ENCODE results near the gene ZYX. TPM values are rescaled to one million over a fixed set of nuclear protein-coding genes. Genes with fewer than 3 reads are reported as not detected.
A peak's percentile ranks its signal among the peaks of the same experiment; 100 is the strongest.
"Not testable (repeated sequence)": the region's sequence is repeated elsewhere in the genome, so short reads cannot be mapped to it uniquely, and the experiment has no call there.

The ZYX gene
- total RNA-seq, 1 experiment from 2014 or later, result 97.1 TPM

- peak; percentile 82 for DNase-seq
Observed at GRCh38 chr7:143387156-143387975, 6.2 kb downstream of the ZYX start.

GRCh38 chr7:143388051-143388450 is 6.9 kb downstream of the ZYX start:
- no peak overlapping the region for H3K4me3 ChIP-seq (ENCODE audit: insufficient read depth, low read depth, low read length)

More at GRCh38 chr7:143387156-143387975, 6.2 kb downstream of the ZYX start:
- Histone ChIP-seq H3K27me3 (ENCODE audit: control insufficient read depth, insufficient read depth, low read length) (no peaks in the 10 kb centered on the region), H3K4me3 (ENCODE audit: insufficient read depth, low read depth, low read length) (no peak overlapping the region), H3K36me3 (replicated peaks; ENCODE audit: control insufficient read depth, insufficient read depth, low read length) (peaks cover 63% of the 10 kb centered on the region)

DNA sequence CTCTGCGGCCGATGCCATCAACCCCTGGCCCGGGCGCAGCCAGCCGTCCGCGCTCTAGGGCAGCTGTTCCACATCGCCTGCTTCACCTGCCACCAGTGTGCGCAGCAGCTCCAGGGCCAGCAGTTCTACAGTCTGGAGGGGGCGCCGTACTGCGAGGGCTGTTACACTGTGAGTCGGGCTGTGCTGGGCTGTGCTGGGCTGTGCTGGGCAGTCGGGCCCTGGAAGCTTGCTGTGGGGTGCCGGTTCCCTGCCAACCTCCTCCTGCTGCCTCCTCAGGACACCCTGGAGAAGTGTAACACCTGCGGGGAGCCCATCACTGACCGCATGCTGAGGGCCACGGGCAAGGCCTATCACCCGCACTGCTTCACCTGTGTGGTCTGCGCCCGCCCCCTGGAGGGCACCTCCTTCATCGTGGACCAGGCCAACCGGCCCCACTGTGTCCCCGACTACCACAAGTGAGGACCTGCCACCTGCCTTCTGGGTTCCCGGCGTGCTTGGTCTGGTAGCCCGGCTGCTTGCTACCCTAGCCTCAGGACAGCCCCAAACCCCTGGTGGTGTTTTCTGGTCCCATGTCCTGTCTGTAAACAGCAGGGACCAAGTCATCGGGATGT is 7.5 kb downstream of the ZYX start:
- peaks cover 59% of the 10 kb centered on the region for H3K36me3 ChIP-seq (replicated peaks; ENCODE audit: control insufficient read depth, insufficient read depth, low read length)
- DNase-seq, result peak; percentile 79
- H3K27me3 ChIP-seq (ENCODE audit: control insufficient read depth, insufficient read depth, low read length), result no peaks in the 10 kb centered on the region
- no peak overlapping the region for H3K4me3 ChIP-seq (ENCODE audit: insufficient read depth, low read depth, low read length)

More at GRCh38 chr7:143388051-143388450, 6.9 kb downstream of the ZYX start:
- peaks cover 60% of the 10 kb centered on the region for H3K36me3 ChIP-seq (replicated peaks; ENCODE audit: control insufficient read depth, insufficient read depth, low read length)
- DNase-seq, result peak; percentile 65
- no peaks in the 10 kb centered on the region for H3K27me3 ChIP-seq (ENCODE audit: control insufficient read depth, insufficient read depth, low read length)

GRCh38 chr7:143389316-143390103 is 8.4 kb downstream of the ZYX start:
- DNase-seq, result peak; percentile 66
- Histone ChIP-seq H3K36me3 (replicated peaks; ENCODE audit: control insufficient read depth, insufficient read depth, low read length) (peaks cover 60% of the 10 kb centered on the region), H3K27me3 (ENCODE audit: control insufficient read depth, insufficient read depth, low read length) (no peaks in the 10 kb centered on the region)

GRCh38 chr7:143390104-143390772 is 9.1 kb downstream of the ZYX start:
- peak; percentile 51 for DNase-seq
- H3K4me3 ChIP-seq (ENCODE audit: insufficient read depth, low read depth, low read length), result no peak overlapping the region
- H3K36me3 ChIP-seq (replicated peaks; ENCODE audit: control insufficient read depth, insufficient read depth, low read length), result peaks cover 60% of the 10 kb centered on the region
- no peaks in the 10 kb centered on the region for H3K27me3 ChIP-seq (ENCODE audit: control insufficient read depth, insufficient read depth, low read length)

More at GRCh38 chr7:143389316-143390103, 8.4 kb downstream of the ZYX start:
- H3K4me3 ChIP-seq (ENCODE audit: insufficient read depth, low read depth, low read length), result no peak overlapping the region

DNA sequence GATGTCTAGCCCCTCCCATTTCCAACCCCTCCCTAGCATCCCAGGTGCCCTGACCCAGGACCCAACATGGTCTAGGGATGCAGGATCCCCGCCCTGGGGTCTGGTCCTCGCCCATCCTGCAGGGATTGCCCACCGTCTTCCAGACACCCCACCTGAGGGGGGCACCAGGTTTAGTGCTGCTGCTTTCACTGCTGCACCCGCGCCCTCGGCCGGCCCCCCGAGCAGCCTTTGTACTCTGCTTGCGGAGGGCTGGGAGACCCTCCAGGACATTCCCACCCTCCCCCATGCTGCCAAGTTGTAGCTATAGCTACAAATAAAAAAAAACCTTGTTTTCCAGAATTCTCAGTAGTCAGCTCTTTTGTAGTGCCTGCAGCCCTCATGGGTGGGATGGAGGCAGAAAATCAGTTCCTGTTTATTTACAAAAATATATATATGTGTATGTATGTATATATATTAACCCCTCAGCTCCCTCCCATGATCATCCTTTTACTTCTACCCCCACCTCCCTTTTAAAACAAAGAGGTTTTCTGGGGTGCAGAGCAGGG is 9.7 kb downstream of the ZYX start:
- DNase-seq, result peak; percentile 68
- Histone ChIP-seq H3K36me3 (replicated peaks; ENCODE audit: control insufficient read depth, insufficient read depth, low read length) (peaks cover 64% of the 10 kb centered on the region), H3K27me3 (ENCODE audit: control insufficient read depth, insufficient read depth, low read length) (no peaks in the 10 kb centered on the region), H3K4me3 (ENCODE audit: insufficient read depth, low read depth, low read length) (no peak overlapping the region)

DNA sequence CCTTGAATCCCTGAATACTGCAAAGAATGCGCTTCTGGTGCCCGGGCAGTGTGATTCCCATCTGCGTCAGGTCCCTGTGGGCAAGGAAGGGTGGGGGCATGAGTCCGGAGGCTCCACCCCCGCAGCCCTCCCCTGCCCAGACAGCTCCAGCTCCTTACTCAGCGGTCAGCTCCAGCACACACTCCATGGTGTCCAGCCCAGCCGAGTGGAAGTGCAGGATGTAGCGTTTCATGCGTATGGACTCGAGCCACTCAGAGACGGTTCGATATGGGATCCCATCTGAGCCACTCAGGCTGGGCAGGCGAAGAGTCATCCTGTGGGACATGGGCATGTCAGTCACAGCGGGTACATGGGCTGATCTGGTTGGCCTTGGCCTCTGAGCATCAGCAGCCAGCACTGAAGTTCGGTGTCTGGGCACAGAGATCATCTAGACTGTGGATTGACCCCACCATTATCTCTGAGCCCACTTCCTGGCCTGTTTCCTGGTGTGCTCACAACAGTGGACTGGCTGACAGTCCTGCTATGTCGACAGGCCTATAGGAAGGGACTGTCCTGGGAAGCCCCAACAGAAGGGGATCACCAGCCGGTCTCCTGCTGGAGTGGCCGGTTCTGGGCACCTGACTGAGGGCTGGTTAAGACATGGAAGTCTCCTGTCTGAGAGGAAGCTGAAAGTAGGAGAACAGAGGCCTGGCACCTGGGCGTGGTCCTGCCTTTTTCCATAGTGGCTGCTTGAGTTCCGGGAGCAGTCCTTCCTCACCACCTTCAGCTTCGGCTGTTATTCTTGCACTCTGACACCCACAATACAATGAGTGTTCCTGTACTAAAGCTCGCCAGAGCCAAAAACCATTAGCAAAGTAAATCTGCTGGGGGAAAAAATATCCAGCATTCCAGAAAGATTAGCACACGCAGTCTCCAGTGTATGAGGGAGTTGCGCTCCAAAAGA is 10.6 kb downstream of the ZYX start:
- H3K27me3 ChIP-seq (ENCODE audit: control insufficient read depth, insufficient read depth, low read length), result no peaks in the 10 kb centered on the region
- DNase-seq, result peak; percentile 58
- H3K36me3 ChIP-seq (replicated peaks; ENCODE audit: control insufficient read depth, insufficient read depth, low read length), result peaks cover 68% of the 10 kb centered on the region
- H3K4me3 ChIP-seq (ENCODE audit: insufficient read depth, low read depth, low read length), result no peak overlapping the region

- peaks cover 70% of the 10 kb centered on the region for H3K36me3 ChIP-seq (replicated peaks; ENCODE audit: control insufficient read depth, insufficient read depth, low read length)
- H3K27me3 ChIP-seq (ENCODE audit: control insufficient read depth, insufficient read depth, low read length); DNase-seq; H3K4me3 ChIP-seq (ENCODE audit: insufficient read depth, low read depth, low read length): not testable (repeated sequence)
Observed at GRCh38 chr7:143392427-143392826, 11.3 kb downstream of the ZYX start.

DNA sequence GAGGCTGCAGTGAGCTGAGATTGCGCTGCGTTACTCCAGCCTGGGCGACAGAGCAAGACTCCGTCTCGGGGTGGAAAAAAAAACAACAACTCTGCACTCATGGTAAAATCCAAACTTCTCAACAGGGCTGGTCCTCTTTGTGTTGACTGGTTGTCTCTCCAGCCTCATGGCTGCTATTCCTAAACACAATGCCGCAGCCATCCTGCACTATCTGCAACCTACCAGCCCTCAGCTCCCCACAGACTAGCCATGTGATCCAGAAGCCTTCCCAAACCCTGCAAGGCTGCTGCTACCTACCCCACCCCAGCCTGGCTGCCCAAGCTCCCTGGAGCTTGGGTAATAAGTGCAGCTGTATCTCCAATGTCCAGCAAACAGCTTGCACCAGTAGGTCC is 11.7 kb downstream of the ZYX start:
- peak; percentile 42 for DNase-seq
- peaks cover 71% of the 10 kb centered on the region for H3K36me3 ChIP-seq (replicated peaks; ENCODE audit: control insufficient read depth, insufficient read depth, low read length)
- H3K4me3 ChIP-seq (ENCODE audit: insufficient read depth, low read depth, low read length), result no peak overlapping the region
- no peaks in the 10 kb centered on the region for H3K27me3 ChIP-seq (ENCODE audit: control insufficient read depth, insufficient read depth, low read length)

GRCh38 chr7:143393267-143394041 is 12.3 kb downstream of the ZYX start:
- Histone ChIP-seq H3K36me3 (replicated peaks; ENCODE audit: control insufficient read depth, insufficient read depth, low read length) (peaks cover 70% of the 10 kb centered on the region), H3K27me3 (ENCODE audit: control insufficient read depth, insufficient read depth, low read length) (no peaks in the 10 kb centered on the region), H3K4me3 (ENCODE audit: insufficient read depth, low read depth, low read length) (no peak overlapping the region)
- DNase-seq, result peak; percentile 15

GRCh38 chr7:143394068-143394467 is 12.9 kb downstream of the ZYX start:
- H3K36me3 ChIP-seq (replicated peaks; ENCODE audit: control insufficient read depth, insufficient read depth, low read length), result peaks cover 72% of the 10 kb centered on the region
- H3K4me3 ChIP-seq (ENCODE audit: insufficient read depth, low read depth, low read length), result no peak overlapping the region
- no peaks in the 10 kb centered on the region for H3K27me3 ChIP-seq (ENCODE audit: control insufficient read depth, insufficient read depth, low read length)
- DNase-seq, result peak; percentile 16

- DNase-seq, result no peak
- peaks cover 69% of the 10 kb centered on the region for H3K36me3 ChIP-seq (replicated peaks; ENCODE audit: control insufficient read depth, insufficient read depth, low read length)
- no peaks in the 10 kb centered on the region for H3K27me3 ChIP-seq (ENCODE audit: control insufficient read depth, insufficient read depth, low read length)
- H3K4me3 ChIP-seq (ENCODE audit: insufficient read depth, low read depth, low read length), result no peak overlapping the region
Observed at GRCh38 chr7:143394777-143395176, 13.6 kb downstream of the ZYX start.

All from H7 (cell line).